HG03457 (cell line): ENCODE data around the gene THUMPD2.

Source experiments
- ATAC-seq: cut with Tn5 transposase; IDR thresholded peaks from one replicate; pipeline ENCODE4 v1.9.1; 2021; ENCODE audit warnings: moderate number of reproducible peaks; ENCODE audit not compliant: unreplicated experiment

The THUMPD2 gene

GRCh38 chr2:39720970-39721369, 58.1 kb downstream of the THUMPD2 start:
- ATAC-seq, result no peak

GRCh38 chr2:39719317-39719716, 59.7 kb downstream of the THUMPD2 start:
- ATAC-seq, result no peak

- ATAC-seq, result no peak
Observed at GRCh38 chr2:39718483-39718882, 60.6 kb downstream of the THUMPD2 start.

GRCh38 chr2:39717067-39717466, 62.0 kb downstream of the THUMPD2 start:
- no peak for ATAC-seq

- ATAC-seq, result no peak
Observed at GRCh38 chr2:39715822-39716221, 63.2 kb downstream of the THUMPD2 start.

GRCh38 chr2:39715095-39715494, 64.0 kb downstream of the THUMPD2 start:
- no peak for ATAC-seq

- ATAC-seq, result no peak
Observed at GRCh38 chr2:39712953-39713352, 66.1 kb downstream of the THUMPD2 start.

- ATAC-seq, result no peak
Observed at GRCh38 chr2:39710807-39711206, 68.3 kb downstream of the THUMPD2 start.

GRCh38 chr2:39708003-39708402, 71.1 kb downstream of the THUMPD2 start:
- no peak for ATAC-seq

- no peak for ATAC-seq
Observed at GRCh38 chr2:39706945-39707344, 72.1 kb downstream of the THUMPD2 start.

- no peak for ATAC-seq
Observed at GRCh38 chr2:39706312-39706711, 72.7 kb downstream of the THUMPD2 start.

- no peak for ATAC-seq
Observed at GRCh38 chr2:39705638-39706037, 73.4 kb downstream of the THUMPD2 start.

- no peak for ATAC-seq
Observed at GRCh38 chr2:39704540-39704939, 74.5 kb downstream of the THUMPD2 start.

GRCh38 chr2:39703181-39703872, 75.7 kb downstream of the THUMPD2 start:
- no peak for ATAC-seq

GRCh38 chr2:39701137-39701536, 77.9 kb downstream of the THUMPD2 start:
- no peak for ATAC-seq

GRCh38 chr2:39697454-39697853, 81.6 kb downstream of the THUMPD2 start:
- no peak for ATAC-seq

- ATAC-seq, result no peak
Observed at GRCh38 chr2:39696838-39697237, 82.2 kb downstream of the THUMPD2 start.

- ATAC-seq, result no peak
Observed at GRCh38 chr2:39696101-39696553, 82.9 kb downstream of the THUMPD2 start.

- no peak for ATAC-seq
Observed at GRCh38 chr2:39693245-39693644, 85.8 kb downstream of the THUMPD2 start.

- ATAC-seq, result no peak
Observed at GRCh38 chr2:39689876-39690275, 89.2 kb downstream of the THUMPD2 start.

GRCh38 chr2:39689272-39689841, 89.7 kb downstream of the THUMPD2 start:
- ATAC-seq, result no peak

- ATAC-seq, result no peak
Observed at GRCh38 chr2:39688181-39688580, 90.9 kb downstream of the THUMPD2 start.

GRCh38 chr2:39686456-39686855, 92.6 kb downstream of the THUMPD2 start:
- ATAC-seq, result no peak
